SW 1271 (cell line): ENCODE data around the gene ANKS3.

Experiments used
- DNase-seq, 2 experiments: peaks; one replicate each; lab custom pipeline; 2025; lab: John Stamatoyannopoulos, UW

ANKS3 gene

DNA sequence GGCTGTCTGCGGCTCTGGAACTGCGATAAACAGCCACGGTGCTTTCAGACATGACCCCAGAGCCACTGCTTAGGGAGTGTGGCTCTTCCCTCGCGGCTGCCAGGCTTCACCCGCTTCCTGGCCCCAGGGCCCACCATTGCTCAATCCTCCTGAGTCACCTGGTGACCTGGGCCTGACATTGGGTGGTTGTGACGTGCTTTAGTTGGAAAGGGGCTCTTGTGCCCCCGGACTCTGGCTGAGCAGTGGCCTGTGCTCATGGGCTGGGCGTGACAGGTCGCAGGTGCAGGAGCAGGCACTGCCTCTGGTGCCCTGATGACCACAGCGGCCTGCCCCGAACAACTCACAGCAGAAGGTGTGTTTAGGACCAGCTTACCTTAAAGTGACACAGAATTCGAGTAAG is 49.3 kb downstream of the ANKS3 start:
- no peak for DNase-seq

DNA sequence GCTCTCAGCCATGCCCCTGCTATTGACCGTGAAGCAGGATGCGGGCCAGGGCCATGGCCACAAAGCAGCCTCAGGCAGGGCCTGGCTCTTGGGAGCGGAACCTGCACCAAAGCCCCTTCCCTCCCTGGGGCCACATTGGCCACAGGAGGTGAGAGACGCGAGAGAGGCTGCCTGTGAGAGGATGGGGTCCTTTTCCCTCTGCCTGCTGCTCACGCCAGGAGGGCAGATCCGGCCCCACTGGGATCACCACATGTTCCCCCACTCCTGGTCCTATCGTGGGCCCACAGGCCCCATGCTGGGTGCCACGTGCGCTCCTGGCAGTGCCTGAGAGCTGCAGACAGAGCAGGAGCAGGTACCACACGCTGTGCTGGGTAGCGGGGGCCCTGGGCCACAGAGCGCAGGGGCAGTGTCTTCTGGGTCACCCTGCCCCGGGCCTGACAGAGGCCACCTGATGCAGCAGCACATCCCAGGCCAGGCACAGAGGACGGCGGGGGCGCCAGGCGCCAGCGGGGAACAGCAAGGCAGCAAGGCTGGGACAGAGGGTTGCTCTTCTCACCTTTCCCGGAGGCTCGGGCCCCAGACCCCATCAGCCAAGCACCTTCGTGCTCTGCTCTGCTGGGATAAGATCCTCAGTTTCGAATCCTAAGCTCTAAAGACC is 49.9 kb downstream of the ANKS3 start:
- no peak for DNase-seq

DNA sequence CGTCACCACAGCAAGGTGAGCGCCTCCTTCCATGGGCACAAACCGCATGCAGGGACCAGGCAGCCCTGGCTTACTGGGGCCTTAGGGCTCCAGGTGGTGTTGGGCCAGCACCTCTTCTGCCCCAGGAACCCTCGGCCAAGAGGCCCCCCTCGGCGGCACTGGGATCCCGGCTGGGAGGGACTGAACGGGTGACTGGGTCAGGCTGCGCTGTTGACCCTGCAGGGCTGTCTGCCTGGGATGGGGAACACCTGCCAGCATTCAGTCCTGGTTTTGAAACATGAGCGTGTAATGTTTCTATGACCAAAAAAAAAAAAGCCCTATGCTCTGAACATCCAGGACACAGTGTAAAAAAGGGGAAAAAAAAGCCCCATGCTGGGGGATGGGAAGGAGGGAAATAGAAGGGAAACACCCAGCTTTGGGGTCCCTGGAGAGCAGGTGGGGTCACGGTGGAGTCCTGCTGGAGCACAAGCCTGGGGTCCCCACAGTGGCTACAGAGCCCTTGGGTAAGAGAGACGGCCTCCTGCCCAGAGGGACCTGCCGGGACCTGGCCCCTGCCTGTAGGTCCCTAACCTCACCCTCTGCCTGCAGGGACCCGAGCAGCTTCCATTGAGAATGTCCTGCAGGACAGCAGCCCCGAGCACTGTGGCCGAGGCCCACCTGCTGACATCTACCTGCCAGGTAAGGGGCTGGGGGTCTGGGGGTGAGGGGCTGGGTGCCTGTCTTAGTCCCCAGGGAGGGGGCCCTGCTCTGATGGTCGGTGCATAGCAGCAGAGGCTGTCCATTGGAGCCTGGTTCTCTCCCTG is 50.6 kb downstream of the ANKS3 start:
- DNase-seq = no peak

DNA sequence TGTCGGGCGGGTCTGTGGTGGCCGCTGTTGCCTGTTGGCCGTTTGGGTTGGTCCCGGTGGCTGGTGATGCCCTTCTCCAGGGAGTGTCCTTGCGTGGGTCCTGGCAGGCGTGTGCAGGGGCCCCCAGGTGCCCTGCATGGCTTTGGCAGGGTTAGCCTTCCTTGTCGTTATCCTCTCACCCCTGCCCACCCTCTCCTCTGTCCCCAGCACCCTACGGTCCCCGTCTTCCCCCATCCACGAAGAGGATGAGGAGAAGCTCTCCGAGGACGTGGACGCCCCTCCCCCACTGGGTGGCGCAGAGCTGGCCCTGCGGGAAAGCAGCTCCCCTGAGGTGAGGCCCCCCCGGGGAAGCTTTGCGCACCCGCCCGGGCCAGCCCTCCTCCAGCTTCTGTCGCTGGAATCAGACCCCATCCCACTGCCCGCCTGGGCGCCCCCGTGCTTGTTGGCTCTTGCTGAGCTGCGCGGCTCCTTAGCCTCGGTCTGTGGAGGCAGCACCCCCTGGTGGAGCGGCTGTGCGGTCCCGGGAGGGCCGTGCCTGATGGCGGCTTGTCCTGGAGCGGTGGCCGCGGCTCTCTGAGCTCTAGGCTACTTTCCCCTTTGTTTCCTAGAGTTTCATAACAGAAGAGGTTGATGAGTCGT is 51.3 kb downstream of the ANKS3 start:
- DNase-seq = no peak

DNA sequence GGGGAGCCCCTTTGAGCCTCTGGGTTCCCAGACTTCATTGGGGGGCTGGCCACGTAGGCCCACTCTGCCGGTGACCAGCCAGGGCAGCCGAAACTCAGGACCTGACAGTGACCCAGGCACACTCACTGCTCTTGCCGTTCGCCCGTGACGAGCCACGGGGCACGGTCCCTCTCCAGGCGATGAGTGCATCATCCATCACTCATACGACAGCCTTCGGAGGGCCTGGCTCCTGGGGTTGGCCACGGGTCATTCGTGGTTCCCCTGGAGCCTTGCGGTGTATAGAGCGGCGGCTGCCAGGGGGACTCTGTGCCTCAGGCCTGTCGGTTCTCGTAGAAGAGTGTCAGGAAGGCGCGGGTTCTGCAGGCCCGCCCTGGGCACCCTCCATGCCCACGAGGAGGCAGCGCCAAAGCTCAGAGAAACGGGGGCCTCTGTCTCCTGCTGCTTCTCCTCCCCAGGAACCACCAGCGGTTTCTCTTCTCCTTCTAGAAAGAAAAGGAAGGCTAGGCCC is 51.9 kb downstream of the ANKS3 start:
- DNase-seq = no peak

DNA sequence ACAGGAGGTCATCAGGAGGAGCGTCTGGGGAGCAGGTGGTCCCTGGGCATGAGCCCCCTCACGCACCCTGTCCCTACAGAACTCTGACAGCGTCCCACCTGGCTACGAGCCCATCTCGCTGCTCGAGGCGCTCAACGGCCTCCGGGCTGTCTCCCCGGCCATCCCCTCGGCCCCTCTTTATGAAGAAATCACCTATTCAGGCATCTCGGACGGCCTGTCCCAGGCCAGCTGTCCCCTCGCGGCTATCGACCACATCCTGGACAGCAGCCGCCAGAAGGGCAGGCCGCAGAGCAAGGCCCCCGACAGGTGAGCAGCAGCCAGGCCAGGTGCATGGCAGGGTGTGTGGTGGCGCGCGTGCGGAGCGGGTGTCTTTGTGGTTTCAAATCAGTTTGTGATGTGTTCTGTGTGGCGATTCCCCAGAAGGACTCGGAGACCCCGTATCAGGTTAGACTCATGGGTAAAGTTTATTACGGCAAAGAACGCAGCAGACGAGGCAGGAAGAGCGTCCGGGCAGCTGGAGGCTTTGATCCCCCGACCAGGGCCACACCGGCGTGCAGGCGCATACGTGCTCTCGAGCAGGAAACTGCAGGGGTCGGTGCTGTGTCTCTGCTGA is 52.5 kb downstream of the ANKS3 start:
- DNase-seq = no peak

DNA sequence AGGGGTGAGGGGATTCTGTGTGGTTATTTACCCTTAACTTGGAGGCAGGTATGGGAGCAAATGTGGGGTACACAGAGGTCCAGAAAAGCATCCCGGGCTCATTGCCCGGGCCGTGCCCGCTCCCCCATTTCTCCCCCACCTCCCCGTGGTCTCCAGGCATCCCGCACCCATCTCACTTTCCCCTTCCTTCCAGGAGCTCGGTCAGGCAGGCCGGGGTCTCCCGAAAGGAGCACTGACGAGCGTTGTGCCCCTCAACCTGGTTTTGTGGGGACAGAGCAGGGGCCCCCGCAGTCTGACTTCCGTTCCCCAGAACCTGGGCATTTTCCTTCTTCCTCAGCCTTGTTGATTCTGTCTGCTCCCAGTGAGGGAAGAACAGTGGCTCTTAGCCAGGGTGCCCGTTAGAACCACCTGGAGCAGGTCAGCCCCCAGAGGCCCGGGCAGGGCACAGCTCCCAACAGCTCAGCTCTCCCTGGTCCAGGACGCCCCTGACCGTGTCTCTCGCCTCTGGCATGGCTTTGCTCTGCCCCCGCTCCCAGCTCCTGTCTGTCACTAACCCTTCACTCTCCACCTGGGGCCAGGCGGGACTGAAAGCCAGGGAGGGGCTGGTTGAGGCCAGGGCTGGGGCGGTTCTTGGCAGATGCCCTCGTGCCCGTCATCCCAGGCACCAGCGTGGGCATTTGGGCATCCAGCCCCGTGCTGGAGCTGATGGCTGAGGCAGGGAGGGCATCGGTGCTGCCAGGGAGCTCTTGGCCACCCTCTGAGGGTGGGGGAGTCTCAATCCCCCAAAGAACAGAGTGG is 53.2 kb downstream of the ANKS3 start:
- no peak for DNase-seq

DNA sequence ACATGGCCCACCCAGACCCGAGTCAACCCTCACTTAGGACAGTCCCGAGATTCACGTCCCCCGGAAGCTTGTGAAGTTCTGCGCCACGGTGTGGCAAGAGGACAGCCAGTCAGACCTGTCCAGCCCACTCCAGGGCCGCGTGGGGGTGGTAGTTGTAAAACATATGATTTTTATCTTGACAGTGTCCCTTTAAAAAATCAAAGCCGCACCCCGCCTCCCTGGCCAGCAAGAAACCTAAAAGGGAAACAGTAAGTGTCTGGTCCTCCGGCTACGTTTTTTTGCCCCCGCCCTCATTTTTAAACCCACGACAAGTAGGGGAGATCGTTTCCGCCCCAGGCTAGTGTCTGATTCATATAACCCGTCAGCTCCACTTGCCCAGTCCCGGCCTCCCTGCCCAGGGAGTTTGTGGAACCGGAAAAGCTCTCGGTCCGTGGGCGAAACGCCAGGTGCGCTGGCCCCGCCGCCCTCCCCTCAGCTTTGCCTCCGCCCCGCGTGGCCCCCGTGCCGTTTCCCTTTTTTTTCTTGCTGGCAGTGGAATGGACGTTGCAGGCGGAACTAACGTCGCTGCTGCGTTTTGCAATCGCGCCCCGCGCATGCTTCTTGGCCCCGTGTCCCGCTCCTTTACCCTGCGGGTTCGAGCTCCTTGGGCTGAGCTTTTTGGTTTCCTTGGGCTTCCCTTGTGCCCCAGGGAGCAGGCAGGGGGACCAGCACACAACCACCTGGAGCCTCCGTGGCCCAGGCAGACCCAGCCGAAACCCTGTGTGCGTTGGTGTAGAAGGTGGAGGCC is 54.0 kb downstream of the ANKS3 start:
- no peak for DNase-seq

DNA sequence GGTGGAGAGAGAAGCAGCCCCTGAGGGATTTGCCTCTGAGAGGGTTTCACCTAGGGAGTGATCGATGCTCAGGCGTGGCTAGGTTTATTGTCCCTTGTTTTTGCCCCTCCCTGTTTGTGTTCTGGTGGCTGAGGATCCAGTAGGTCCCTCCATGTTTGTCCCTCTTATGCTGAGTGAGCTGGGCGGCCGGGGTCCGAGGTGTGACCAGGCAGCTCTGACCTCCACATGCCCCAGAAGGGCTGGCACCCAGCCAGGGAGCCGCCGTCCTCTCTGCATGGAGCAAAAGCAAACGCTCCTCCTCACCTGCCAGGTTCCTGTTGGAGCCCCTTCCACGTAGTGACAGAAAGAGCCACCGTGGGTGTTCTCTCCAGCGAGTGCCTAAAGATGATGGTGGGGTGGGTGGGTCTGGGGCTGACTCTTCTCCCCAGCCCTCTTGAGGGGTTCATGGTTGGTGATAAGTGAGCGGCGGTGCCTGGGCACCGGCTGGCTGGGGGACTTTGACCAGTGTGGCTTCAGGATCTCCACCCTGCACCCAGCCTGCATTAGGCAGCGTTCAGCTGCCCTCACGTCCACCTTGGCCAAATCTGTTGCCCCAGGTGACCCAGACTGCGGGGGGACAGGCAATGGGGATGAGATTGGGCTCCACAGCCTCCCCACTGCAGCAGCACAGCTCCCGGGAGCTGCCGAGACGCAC is 54.8 kb downstream of the ANKS3 start:
- DNase-seq = no peak

DNA sequence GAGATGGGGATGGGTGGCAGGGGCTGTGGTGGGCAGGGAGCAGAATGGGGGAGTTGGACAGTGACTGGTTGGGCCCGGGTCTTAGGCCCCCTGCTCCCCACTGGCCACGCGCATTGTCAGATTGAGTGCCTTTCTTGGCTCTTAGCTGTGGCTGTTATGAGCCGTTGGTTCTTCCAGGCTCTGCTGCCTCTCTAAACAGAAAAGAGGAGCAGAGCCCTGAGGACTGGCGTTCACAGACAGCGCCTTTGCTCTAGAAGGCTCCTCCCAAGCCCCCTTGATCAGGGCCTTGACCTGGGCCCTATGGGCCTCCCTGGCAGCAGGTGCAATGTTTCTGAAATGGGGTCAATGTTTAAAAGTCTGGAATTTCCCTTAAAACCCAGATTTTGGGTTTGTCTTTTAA is 55.5 kb downstream of the ANKS3 start:
- no peak for DNase-seq

DNA sequence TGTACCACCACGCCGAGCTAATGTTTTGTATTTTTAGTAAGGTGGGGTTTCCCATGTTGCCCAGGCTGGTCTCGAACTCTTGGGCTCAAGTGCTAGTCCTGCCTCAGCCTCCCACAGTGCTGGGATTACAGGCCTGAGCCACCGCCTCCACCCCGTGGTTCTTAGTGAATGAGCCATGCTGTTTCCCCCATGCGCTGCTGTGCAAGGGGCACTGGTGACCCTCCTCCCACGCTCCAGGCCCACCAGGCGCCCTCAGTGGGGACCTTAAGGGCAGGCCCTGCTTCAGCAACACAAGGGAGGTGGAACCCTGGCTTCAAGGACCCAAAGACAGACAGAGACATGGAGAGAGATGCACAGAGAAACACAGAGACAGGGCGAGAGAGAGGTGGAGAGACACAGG is 56.1 kb downstream of the ANKS3 start:
- no peak for DNase-seq

DNA sequence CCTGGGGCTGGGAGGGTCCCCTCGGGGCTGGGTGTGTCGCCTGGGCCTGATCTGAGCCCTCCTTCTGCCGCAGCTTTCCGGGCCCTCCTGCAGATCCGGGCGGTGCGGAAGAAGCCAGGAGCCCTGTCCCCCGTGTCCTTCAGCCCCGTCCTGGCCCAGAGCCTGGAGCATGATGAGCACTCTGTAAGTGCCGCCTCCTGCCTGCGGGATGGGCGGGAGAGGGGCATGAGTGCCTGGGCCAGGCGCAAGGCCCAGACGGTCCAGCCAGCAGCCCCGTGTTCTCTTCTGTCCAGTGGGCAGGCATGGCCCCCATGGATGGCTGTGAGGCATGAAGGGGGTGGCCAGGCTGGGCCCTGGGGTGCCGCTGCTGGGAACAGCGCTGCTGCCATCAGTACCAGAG is 56.7 kb downstream of the ANKS3 start:
- no peak for DNase-seq

DNA sequence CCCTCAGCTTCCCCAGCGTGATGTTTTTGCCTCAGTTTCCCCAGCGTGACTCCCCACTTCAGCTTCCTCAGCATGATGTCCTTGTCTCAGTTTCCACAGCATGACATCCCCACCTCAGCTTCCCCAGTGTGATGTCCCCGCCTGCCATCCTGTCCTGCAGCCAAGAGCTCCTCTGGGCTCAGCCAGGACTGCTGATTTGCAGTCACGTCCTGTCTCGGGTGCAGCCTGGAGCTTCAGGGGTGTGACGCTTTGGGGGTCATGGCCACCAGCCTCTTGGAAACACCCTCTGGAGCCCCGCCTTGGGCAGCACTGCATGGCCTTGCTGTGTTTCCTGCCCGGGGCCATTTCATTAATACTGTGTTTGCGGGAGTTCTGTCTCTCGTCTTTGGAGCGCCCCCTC is 57.2 kb downstream of the ANKS3 start:
- DNase-seq = no peak

DNA sequence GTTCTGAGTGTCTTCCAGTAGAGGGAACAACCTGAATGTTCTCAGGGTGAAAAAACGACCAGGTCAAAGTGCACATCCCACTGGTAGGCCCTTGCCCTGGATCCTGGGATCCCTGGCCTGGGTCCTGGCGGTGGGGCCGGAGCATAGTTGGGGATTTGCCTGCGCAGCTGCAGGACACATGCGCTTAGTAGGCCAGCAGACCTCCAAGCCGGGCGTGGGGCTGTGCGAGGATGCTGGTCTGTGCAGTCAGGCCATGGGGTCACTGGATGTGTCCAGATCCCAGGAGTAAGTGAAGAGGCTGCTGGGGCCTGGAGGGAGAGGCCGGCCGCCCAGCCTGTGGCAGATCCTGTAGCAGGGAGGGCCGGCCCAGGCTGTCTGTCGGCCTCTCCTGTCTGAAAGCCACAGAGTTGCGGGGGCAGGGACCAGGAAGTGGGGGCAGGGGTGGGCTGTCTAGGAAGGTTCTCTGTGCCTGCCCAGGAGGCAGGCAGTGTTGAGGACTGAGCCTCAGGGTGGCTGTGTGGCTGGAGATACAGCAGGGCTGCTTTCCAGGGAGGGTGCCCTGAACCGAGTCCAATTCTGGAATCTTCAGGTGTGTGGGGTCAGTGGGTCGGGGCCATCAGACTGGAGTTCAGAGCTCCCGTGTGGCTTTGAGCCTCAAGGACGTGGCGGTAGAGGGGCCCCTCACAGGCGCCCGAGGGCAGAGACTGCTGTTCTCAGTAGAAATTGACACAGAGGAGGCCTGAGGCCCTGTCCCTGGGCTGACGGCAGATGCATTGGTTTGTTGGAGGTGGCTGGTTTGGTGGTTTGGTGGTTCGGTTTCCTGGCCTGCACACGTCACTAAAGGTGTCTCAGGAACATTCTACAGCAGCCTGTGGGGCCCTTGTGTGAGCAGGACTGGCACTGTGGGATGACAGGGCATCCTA is 57.9 kb downstream of the ANKS3 start:
- no peak for DNase-seq

DNA sequence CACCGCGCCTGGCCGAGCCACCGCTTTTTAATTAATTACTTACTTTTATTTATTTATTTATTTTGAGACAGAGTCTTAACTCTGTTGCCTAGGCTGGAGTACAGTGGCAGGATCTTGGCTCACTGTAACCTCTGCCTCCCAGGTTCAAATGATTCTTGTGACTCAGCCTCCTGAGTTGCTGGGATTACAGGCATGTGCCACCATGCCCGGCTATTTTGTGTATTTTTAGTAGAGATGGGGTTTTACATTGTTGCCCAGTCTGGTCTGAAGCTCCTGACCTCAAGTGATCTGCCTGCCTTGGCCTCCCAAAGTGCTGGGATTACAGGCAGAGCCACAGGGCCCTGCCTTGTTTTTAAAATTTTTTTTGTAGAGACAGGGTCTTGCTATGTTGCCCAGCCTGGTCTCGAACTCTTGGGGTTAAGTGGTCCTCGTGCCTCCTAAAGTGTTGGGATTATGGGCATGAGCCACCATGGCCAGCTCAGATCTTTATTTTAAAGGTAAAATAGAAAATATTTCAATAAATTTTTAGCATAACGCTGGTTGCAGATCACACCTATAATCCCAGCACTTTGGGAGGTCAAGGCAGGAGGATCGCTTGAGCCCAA is 59.0 kb downstream of the ANKS3 start:
- no peak for DNase-seq

DNA sequence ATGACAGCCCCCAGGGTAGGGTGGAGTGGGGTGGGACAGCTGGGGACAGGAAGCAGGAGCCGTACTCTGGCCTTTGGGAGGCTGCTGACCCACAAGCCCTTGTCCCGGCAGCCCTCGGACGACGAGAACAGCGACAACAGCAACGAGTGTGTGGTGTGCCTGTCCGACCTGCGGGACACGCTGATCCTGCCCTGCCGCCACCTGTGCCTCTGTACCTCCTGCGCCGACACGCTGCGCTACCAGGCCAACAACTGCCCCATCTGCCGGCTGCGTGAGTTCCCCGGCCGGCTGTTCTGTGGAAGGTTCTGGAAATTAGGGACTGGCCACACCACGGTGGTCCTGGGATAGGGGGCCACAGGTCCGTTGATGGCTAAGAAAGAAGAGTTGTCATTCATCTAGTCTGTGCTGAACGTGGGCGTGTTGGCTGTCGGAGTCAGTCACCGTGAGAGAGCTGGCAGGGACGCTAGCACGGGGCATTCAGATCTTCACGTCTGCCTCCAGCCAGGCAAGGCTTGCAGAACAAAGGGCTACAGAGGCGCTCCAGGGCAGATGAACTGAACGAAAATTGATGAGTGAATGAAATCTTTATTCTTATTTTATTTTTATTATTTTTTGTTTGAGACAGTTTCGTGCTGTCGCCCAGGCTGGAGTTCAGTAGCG is 60.6 kb downstream of the ANKS3 start:
- DNase-seq = no peak

DNA sequence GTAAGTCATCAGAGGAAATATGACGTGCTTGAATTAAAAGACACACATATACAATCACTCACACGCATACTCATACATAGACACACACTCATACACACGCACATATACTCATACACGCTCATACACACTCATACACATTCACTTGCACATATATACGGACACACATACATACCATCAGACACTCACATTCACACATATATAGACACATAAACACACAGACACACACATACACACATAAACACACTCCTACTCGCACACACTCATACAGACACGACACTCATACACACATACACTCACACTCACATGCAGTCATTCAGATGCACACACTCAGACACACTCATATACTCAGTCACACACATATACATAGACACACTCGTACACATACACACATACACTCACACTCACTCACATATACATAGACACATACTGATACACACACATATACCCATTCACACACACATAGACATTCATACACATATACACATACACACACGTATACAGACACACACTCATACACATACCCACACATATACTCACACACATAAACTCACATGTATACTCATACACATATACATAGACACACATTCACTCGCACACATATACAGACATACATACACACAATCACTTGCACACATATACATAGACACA is 65.6 kb downstream of the ANKS3 start:
- DNase-seq = no peak
